HEK293 (cell line): ENCODE data around the gene TEX52.

Source experiments
- CTCF ChIA-PET: fragments of 350-600 bp; formaldehyde crosslinking; extraction: SDS; loops from one replicate; lab custom pipeline; 2021; ENCODE audit warnings: antibody characterized with exemption; lab: Yijun Ruan, JAX
- POLR2A ChIA-PET: fragments of 300-600 bp; formaldehyde crosslinking; extraction: SDS; loops from one replicate; lab custom pipeline; 2020; ENCODE audit warnings: antibody characterized with exemption, inconsistent platforms; lab: Yijun Ruan, JAX
- H3K27ac ChIP-seq: fragments of 200-500 bp; sonication (Bioruptor generic); 2 replicates; pipeline ENCODE4 v1.5.1; 2014; ENCODE audit warnings: low read depth, low read length, control low read depth, inconsistent platforms; ENCODE audit errors: extremely low read depth
- H3K36me3 ChIP-seq, 2 experiments: fragments of 200-500 bp in 1 of 2; sonication (Bioruptor generic) in 1 of 2; 1 replicate in 1 of 2; 2 replicates in 1 of 2; pipeline ENCODE4 v1.5.1; 2014 to 2017; ENCODE audit warnings: inconsistent platforms in 2 of 2, low read length in 2 of 2; ENCODE audit not compliant: control insufficient read depth in 2 of 2, insufficient read depth in 1 of 2
- H3K4me1 ChIP-seq: fragments of 200-500 bp; sonication (Bioruptor generic); 2 replicates; pipeline ENCODE4 v1.5.1; 2014; ENCODE audit warnings: mild to moderate bottlenecking, low read length, inconsistent platforms; ENCODE audit not compliant: control insufficient read depth, insufficient read depth
- H3K4me3 ChIP-seq: 2 replicates; pipeline ENCODE4 v1.5.1; 2011; ENCODE audit warnings: low read depth, mild to moderate bottlenecking, control low read depth, low read length, moderate library complexity
- H3K9me3 ChIP-seq: fragments of 200-500 bp; sonication (Bioruptor generic); 2 replicates; pipeline ENCODE4 v1.5.1; 2014; ENCODE audit warnings: low read depth, low read length, inconsistent platforms; ENCODE audit not compliant: control insufficient read depth, insufficient read depth
- GLIS2 ChIP-seq: fragments of 450-650 bp; formaldehyde crosslinking; IDR thresholded peaks from 2 replicates; pipeline ENCODE4 v1.5.1; 2016; ENCODE audit warnings: missing biosample characterization, missing genetic modification characterization
- HOXD13 ChIP-seq: sonication (generic); formaldehyde crosslinking; IDR thresholded peaks from 2 replicates; pipeline ENCODE4 v1.8.0; 2022; ENCODE audit warnings: missing genetic modification reagents, borderline replicate concordance
- MYNN ChIP-seq: fragments of 450-650 bp; formaldehyde crosslinking; IDR thresholded peaks from 2 replicates; pipeline ENCODE4 v1.5.1; 2016; ENCODE audit warnings: missing biosample characterization, missing genetic modification characterization, borderline replicate concordance
- TRIM28 ChIP-seq: IDR thresholded peaks from 2 replicates; pipeline ENCODE4 v1.6.1; 2011; ENCODE audit warnings: low read length, control low read depth, borderline replicate concordance
- ZBTB20 ChIP-seq: fragments of 450-650 bp; formaldehyde crosslinking; IDR thresholded peaks from 2 replicates; pipeline ENCODE4 v1.5.1; 2016; ENCODE audit warnings: missing biosample characterization, missing genetic modification characterization
- ZBTB21 ChIP-seq: fragments of 450-650 bp; formaldehyde crosslinking; IDR thresholded peaks from 2 replicates; pipeline ENCODE4 v1.5.1; 2017; ENCODE audit warnings: missing biosample characterization, missing genetic modification characterization
- ZNF112 ChIP-seq: fragments of 450-650 bp; formaldehyde crosslinking; IDR thresholded peaks from 2 replicates; pipeline ENCODE4 v1.5.0; 2017; ENCODE audit warnings: missing biosample characterization, missing genetic modification characterization
- ZNF121 ChIP-seq: fragments of 450-650 bp; formaldehyde crosslinking; IDR thresholded peaks from 2 replicates; pipeline ENCODE4 v1.5.1; 2016; ENCODE audit warnings: missing biosample characterization, missing genetic modification characterization
- ZNF132 ChIP-seq: fragments of 450-650 bp; formaldehyde crosslinking; IDR thresholded peaks from 2 replicates; pipeline ENCODE4 v1.5.1; 2017; ENCODE audit warnings: missing biosample characterization, missing genetic modification characterization, borderline replicate concordance
- ZNF214 ChIP-seq: fragments of 450-650 bp; formaldehyde crosslinking; IDR thresholded peaks from 2 replicates; pipeline ENCODE4 v1.5.1; 2017; ENCODE audit warnings: missing biosample characterization, mild to moderate bottlenecking, missing genetic modification characterization, borderline replicate concordance
- ZNF24 ChIP-seq: fragments of 450-650 bp; formaldehyde crosslinking; IDR thresholded peaks from 2 replicates; pipeline ENCODE4 v1.5.1; 2016; ENCODE audit warnings: missing biosample characterization, missing genetic modification characterization
- ZNF394 ChIP-seq: fragments of 450-650 bp; formaldehyde crosslinking; IDR thresholded peaks from 2 replicates; pipeline ENCODE4 v1.5.1; 2016; ENCODE audit warnings: missing biosample characterization, missing genetic modification characterization, mild to moderate bottlenecking, moderate library complexity, borderline replicate concordance
- ZNF473 ChIP-seq: fragments of 450-650 bp; formaldehyde crosslinking; IDR thresholded peaks from 2 replicates; pipeline ENCODE4 v1.5.1; 2017; ENCODE audit warnings: missing biosample characterization, missing genetic modification characterization
- ZNF600 ChIP-seq: fragments of 450-650 bp; formaldehyde crosslinking; IDR thresholded peaks from 2 replicates; pipeline ENCODE4 v1.5.1; 2016; ENCODE audit warnings: missing biosample characterization, missing genetic modification characterization
- ZNF654 ChIP-seq: fragments of 450-650 bp; formaldehyde crosslinking; IDR thresholded peaks from 2 replicates; pipeline ENCODE4 v1.5.1; 2016; ENCODE audit warnings: low read depth, missing biosample characterization, missing genetic modification characterization
- ZNF664 ChIP-seq: fragments of 450-650 bp; formaldehyde crosslinking; IDR thresholded peaks from 2 replicates; pipeline ENCODE4 v1.5.1; 2016; ENCODE audit warnings: missing biosample characterization, missing genetic modification characterization
- ZNF677 ChIP-seq: fragments of 450-650 bp; IDR thresholded peaks from 2 replicates; pipeline ENCODE4 v1.5.0; 2018; ENCODE audit warnings: missing biosample characterization, mild to moderate bottlenecking, missing genetic modification characterization, moderate library complexity
- ZNF837 ChIP-seq: fragments of 450-650 bp; formaldehyde crosslinking; IDR thresholded peaks from 2 replicates; pipeline ENCODE4 v1.5.1; 2016; ENCODE audit warnings: missing biosample characterization, missing genetic modification characterization
- ZSCAN16 ChIP-seq: fragments of 450-650 bp; formaldehyde crosslinking; IDR thresholded peaks from 2 replicates; pipeline ENCODE4 v1.5.1; 2016; ENCODE audit warnings: missing biosample characterization, missing genetic modification characterization

The TEX52 gene

DNA sequence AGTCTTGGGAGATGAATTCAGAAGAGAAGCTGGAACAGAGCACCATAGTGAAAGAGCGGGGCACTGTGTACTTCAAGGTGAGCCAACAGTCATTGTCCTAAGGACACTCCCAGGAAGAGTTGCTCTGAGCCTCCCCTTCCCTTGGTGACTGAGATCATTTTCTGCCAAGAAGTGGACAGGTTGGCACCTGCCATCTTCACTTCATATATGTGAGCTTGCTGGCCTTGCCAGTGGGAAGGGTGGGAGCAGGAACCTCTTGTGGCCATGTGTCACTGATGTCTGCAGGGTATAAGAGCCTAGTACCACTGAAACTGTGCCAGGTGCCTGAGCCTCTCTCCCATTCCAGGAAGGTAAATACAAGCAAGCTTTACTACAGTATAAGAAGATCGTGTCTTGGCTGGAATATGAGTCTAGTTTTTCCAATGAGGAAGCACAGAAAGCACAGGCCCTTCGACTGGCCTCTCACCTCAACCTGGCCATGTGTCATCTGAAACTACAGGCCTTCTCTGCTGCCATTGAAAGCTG is 56.7 kb downstream of the TEX52 start:
- Histone ChIP-seq H3K4me1 (peaks cover 3% of the 10 kb centered on the region; the same call in 1 of the 2 replicates), H3K36me3 (peaks cover 57 to 92% of the 10 kb centered on the region in 2 experiments), H3K4me3 (no peak overlapping the region), H3K27ac (no peak overlapping the region), H3K9me3 (no peaks in the 10 kb centered on the region)
- ChIA-PET POLR2A (no interaction called here), CTCF (interaction anchor here (1.1 to 2.0 kb wide), 3 partner anchors 14 to 45 kb away, joined by 3 to 6 read pairs (median 6); no protein-coding TSS in a partner anchor)
- TF ChIP-seq ZSCAN16 (no peak), TRIM28 (no peak), ZBTB20 (tag by site-specific recombination) (no peak), GLIS2 (tag by site-specific recombination) (no peak), ZNF24 (tag by site-specific recombination) (no peak), ZNF664 (no peak), ZNF394 (no peak), ZNF214 (no peak), ZNF121 (tag by site-specific recombination) (no peak), ZNF132 (tag by site-specific recombination) (no peak), ZNF112 (no peak), MYNN (tag by site-specific recombination) (no peak), HOXD13 (no peak), ZNF677 (tag by site-specific recombination) (no peak), ZBTB21 (tag by site-specific recombination) (no peak), ZNF473 (no peak), ZNF837 (no peak), ZNF654 (tag by site-specific recombination) (no peak), ZNF600 (tag by site-specific recombination) (no peak)
